OCI-LY3 (cell line): ENCODE data around the gene VPS13D.

ENCODE experiments used
- CTCF ChIP-seq: fragments of 200-600, 300-600 bp; sonication (generic); IDR thresholded peaks from 2 replicates; pipeline ENCODE4 v1.5.1; 2014; ENCODE audit warnings: antibody characterized with exemption, low read length, low read depth
- EZH2phosphoT487 ChIP-seq: fragments of 200-600 bp; shearing (Covaris generic); IDR thresholded peaks from 2 replicates; pipeline ENCODE4 v1.6.1; 2018; ENCODE audit warnings: antibody characterized with exemption, mixed run types, low read depth

GRCh38 chr1:12486401-12487005, 256.7 kb downstream of the VPS13D start:
- TF ChIP-seq CTCF (no peak), EZH2phosphoT487 (no peak)
